ENCODE measurements around the gene PRRX1.

Gene PRRX1

DNA sequence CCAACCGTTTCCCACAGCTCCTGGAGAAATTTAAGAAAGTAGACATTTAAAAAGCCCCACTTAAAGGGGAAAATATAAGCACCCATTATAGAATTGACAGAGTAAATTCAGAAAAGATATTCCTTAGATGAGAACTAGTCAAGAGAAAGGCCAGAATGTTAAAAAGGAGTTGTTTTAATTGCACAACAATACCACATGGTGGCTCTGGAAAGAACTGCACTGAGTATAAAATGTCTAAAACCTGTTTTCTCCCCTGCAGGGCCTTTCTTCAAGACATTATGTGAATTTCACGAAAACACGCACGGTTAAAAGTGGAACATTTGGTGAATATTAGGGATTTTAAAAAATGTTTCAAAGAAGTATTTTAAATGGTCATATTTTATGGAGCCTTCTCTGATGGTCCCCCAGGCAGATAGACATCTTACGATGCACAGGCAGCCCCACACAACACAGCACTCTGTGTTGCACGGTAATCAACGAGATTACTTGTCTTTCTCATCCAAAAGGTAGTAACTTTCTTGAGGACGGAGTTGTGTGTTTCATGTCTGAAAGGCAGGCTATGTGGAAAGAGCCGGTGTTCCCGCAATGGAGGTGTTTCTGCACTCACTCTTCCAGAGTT, 101.9 kb downstream of the PRRX1 start:
- DNase-seq (ENCODE audit: low spot score): peak; percentile 38

DNA sequence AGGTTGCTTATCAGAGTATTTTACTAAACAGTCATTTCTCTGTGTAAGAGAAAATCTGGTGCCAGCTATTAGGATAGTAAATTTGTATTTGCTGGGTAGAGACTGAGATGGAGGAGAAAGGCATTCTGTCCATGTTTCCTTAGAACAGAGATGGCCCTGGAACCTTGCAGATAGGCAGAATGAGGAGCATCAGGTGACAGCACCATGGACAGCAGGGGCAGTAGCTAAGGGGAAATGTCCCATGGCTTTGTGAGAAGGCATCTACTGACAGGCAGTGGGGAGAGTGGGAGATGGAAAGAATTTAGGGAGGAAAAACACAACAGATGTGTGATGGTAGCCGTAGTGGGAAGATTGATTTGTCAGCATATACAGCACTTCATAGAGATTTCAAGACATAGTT, 105.0 kb downstream of the PRRX1 start:
- no peak for DNase-seq (ENCODE audit: low spot score)

DNA sequence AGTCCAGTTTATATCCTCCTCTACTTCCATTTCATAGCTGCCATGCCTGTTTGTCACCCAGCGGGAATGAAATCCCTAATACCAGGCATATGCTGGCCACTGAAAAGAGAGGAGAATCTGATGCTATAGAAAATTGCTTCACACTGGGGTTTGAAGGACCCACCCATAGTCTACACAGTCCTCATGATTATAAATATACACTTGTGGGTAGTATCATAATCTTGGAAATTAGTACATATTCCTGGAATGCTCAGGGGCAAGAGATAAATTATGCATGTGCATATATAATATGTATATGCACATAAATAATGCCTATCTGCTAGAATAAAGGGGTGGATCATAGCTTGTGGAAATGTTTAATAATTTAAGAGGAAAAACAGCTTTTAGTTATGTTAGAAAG, 105.8 kb downstream of the PRRX1 start:
- no peak for DNase-seq (ENCODE audit: low spot score)

DNA sequence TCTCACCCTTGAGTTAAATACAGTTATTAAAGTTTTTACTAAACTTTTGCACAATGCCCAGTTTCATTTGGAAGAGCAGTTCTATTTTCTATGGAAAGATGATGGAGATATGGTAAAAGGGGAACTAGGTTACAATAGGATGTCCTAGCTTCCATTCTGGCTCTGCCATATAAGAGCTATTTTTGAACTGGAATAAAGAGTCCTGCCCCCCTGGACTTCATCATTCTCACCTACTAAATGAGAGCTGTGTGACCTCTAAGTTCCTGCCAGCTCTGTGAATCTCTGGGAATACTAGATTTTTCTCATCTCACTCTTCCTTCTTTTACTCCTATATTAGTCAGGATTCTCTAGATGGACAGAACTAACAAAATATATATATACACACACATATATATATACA, 106.3 kb downstream of the PRRX1 start:
- DNase-seq (ENCODE audit: low spot score): no peak

DNA sequence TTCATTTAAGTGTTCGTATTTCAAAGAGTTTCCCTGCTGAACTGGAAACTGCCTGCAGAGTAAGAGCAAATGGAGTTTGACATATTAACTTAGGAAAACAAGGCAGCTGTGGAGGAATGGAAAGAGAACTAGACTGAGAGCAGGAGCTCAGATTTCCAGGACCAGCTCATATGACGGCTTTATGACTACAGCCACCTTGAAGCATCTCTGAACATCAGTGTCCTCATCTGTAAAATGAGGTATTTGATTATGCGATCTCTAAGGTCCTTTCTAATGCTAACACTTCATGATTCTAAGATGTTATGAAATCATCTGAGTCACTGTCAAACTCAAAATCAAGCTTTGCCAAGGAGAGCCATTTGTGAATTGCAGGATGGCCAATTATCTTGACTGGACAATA, 112.3 kb downstream of the PRRX1 start:
- no peak for DNase-seq (ENCODE audit: low spot score)

DNA sequence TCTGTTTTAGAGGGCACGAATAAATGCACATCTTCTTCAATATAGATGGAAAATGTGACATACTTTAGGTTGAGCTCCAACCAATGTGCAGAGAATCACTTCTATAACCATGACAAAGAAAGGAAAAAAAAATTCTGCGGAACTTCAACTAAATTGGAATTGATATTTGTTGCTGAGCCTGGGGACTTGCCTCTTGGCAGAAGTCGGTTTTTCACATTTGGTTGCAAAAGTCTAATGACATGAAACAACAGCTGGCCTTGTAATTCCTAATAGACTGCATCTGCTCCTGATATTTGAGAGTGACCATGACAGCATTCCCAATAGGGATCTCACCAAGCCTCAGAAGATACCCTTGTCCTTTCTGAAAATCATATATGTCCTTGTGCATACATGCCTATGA, 112.8 kb downstream of the PRRX1 start:
- no peak for DNase-seq (ENCODE audit: low spot score)
